Dermis microvascular lymphatic vessel endothelial cell (primary cell): ENCODE measurements around the gene GPR25. TPM values are rescaled to one million over a fixed set of nuclear protein-coding genes. Genes with fewer than 3 reads are reported as not detected.

ENCODE experiments used
- DNase-seq, 2 donors: peaks; one replicate each; pipeline versions ENCODE4 v3.0.0 to v3.0.0-alpha.2; 2010; ENCODE audit warnings: low read depth in 2 of 2
- total RNA-seq: library from RNA; depleted of rRNA; stranded (reverse); fragments of >200 nt; gene quantifications from 2 replicates; pipeline ENCODE4 v1.2.1, GENCODE V29; 2014

The GPR25 gene, protein sequence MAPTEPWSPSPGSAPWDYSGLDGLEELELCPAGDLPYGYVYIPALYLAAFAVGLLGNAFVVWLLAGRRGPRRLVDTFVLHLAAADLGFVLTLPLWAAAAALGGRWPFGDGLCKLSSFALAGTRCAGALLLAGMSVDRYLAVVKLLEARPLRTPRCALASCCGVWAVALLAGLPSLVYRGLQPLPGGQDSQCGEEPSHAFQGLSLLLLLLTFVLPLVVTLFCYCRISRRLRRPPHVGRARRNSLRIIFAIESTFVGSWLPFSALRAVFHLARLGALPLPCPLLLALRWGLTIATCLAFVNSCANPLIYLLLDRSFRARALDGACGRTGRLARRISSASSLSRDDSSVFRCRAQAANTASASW
- total RNA-seq = not detected in 2 replicates

DNA sequence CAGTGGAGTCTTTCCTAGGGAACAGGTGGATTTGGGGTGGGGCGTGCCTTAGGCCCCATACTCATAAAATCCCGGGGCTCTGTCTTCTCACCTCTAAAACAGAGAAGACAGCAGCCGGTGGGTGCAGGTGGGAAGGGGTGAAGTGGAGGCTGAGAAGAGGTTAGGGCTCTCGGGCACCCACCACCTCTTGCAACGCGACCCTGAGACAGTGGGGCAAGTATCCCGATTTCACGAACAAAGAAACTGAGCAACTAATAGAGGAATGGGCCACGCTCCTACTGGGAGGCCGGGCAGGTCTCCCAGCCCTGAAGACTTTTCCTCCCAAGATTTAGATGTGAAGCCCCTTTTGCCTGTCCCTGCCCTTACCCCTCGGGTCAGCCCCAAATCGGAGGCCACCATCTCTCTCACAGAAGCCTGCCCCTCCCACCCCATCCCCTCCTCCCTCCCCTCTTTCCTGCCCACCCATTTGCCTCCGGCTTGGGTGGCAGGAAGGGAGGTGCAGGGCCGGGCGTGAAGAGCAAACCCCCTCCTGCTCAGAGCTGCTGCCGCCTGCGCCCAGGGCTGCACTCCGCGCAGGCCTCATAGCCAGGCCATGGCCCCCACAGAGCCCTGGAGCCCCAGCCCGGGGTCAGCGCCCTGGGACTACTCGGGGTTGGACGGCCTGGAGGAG lies at the start of gene GPR25:
Gene GPR25, plus strand, starts transcription at position 536 of the 670 bp plus-strand sequence. Its CDS starts 57 bp downstream, at position 593.
- no peak for DNase-seq

GRCh38 chr1:200831091-200831490 lies 41.7 kb upstream of the GPR25 start:
- DNase-seq = no peak

- DNase-seq = no peak
Observed at GRCh38 chr1:200834383-200834782, 38.4 kb upstream of the GPR25 start.

GRCh38 chr1:200836213-200836612 lies 36.6 kb upstream of the GPR25 start:
- DNase-seq = no peak

- DNase-seq = peak; percentile 29 to 61
Observed at GRCh38 chr1:200837931-200838571, 34.7 kb upstream of the GPR25 start.

- no peak for DNase-seq
Observed at GRCh38 chr1:200838676-200839445, 33.9 kb upstream of the GPR25 start.

DNA sequence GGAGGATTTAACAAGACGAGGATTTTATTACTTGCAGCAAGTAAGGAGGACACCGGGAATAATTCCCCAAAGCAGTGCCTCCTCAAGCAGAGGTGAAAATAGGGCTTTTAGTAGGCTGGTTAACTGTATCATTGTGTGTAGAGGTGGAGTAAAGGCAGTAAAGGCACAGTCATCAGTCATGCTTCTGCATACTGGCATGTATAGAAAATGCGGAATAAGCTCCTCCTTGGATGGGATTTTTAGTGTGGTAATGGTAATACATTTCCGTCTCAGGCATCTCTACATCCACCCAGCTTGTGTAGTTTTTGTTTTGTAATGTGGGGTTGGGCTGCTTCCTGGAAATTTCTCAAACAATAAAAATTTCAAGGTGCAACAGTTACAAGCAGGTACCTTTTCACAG lies 27.4 kb upstream of the GPR25 start:
- no peak for DNase-seq

GRCh38 chr1:200846398-200846797 lies 26.4 kb upstream of the GPR25 start:
- DNase-seq = no peak

- no peak for DNase-seq
Observed at GRCh38 chr1:200849430-200849829, 23.4 kb upstream of the GPR25 start.

DNA sequence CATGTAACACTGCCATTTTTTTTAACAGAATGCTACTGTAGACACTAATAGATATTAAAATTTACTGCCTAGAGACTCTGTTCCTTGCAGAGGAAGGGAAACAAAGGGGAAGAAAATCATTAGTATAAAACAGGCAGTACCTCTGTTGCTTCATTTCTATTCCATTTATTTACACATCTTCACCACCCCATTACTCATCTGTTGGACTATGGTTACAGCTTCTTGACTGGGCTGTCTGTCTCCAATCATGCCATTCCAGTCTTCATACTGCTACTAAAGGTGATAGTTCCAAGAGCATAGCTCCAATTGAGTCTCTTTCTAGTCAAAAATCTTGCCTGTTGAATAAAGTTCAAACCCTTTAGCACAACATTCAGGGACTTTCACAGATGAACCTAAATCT lies 22.2 kb upstream of the GPR25 start:
- DNase-seq = no peak

- DNase-seq = peak; percentile 40 to 75
Observed at GRCh38 chr1:200856716-200857357, 15.9 kb upstream of the GPR25 start.

DNA sequence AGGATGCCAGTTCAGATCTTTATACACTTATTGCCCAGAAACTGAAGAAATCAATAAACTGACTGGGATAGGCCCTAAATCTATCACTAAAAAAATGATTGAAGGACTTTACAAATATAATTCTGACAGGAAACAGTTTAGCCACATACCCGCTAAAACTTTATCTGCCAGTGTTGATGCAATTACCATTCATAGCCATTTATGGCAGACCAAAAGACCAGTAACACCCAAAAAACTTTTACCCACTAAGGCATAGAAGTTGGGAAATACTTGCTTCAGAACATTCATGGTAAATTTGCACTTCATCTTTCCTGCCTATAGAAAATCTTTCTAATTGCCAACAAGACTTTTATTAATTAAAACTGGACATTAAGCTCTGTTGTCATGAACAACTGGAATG lies 15.0 kb upstream of the GPR25 start:
- DNase-seq = no peak

GRCh38 chr1:200861937-200862647 lies 10.7 kb upstream of the GPR25 start:
- no peak for DNase-seq

DNA sequence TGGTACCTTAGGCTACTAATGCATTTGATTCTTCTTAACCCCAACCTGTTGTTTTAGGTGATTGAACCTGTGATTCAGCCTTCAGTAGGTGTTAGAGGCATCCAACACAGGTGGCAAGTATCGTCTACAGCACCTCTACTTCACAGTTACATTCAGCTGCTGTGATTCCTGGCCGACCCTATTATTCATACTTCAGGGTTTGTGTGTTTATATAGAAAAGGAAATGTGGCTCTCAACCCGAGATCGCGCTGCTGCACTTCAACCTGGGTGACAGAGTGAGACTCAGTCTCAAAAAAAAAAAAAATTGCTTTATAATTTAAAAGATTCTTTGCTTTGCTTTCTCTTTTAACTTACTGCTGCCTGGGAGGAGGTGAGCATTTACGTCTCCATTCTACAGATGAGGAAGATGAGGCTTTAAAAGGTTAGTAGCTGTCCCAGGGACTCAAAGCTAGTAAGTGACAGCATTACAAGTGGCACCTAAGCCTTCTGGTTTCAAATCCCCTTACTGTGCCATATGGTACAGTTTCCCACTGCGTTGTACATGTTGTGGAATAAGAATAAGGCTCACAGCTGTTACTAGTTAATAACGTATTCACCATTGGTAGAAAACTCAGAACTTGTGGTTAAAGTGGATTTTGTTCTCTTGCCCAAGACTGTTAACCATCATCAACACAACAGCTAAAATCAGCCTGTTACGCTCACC lies 9.9 kb upstream of the GPR25 start:
- no peak for DNase-seq

DNA sequence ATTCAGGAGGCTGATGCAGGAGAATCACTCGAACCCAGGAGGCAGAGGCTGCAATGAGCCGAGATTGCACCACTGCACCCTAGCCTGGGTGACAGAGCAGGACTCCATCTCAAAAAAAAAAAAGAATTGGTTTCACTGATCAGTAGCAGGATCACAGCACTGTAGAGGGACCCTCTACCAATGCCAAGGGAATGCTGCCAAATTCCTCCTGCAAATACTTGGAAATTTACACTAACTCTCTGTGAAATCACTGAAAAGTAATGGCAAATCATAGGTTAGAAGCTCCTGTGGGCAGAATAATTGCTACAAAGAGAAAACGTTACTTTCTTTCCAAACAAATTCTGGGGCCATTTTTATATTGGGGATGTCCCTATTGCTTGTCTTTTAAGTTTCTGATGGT lies 6.7 kb upstream of the GPR25 start:
- DNase-seq = no peak

- no peak for DNase-seq
Observed at GRCh38 chr1:200866521-200866920, 6.3 kb upstream of the GPR25 start.

DNA sequence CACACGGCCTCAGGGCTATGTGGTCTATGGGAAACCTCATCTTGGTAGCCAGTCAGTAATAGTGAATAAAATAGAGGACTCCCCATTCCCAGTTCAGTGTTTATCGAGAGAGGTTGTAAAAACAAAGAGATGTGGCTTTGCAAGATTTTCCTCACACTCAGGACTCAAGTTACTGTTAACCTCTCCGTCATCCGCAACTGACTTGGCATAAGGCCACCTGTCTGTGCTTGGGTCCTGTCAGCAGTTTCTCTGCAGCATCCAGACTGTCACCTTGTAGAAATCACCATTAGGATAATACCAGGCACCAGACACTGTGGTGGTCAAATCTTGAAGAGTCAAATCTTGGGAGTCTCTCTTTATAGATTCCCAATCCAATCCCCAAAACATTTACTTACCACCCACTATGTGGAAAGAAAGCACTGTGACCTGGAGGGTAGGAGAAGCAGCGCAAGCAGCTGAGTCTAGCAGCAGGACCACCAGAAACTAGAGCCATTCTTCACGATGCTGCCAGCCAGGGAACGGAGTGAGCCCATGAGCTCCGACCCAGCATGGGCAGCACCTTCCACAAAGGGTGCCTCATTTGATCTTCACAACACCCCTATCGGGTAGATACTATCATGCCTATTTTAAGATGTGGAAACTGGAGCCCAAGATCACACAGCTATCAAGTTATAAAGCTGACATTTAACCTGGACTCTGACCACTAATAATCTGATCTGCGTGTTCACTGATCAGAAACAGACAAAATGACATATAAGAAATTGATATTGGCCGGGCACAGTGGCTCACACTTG lies 5.6 kb upstream of the GPR25 start:
- no peak for DNase-seq

DNA sequence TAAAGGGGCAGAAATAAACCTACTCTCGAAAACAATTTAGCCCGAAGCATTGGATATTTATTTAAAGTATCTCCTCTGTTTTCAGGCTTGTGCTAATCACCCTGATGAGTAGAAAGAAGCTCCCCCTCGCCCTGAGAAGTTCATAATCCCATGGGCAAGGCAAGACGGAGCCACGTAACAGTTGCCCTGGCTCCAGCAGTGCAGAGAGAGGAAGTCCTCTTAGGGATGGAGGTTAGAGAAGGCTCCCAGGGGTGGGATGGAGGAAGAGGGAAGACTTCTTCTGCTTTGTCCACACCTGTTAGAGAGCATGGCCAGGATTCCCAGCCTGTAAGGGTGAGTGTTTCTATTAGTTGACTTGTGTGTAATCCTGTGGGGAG lies 3.4 kb upstream of the GPR25 start:
- DNase-seq = no peak

GRCh38 chr1:200869753-200870391 lies 2.9 kb upstream of the GPR25 start:
- no peak for DNase-seq
